SK-N-SH (cell line): ENCODE results near the gene FAM118A.

Source experiments
- CTCF ChIP-seq: fragments of 200-600 bp; sonication (generic); IDR thresholded peaks from 2 replicates; pipeline ENCODE4 v1.6.1; 2017; ENCODE audit warnings: antibody characterized with exemption, mild to moderate bottlenecking, moderate library complexity
- GABPA ChIP-seq: IDR thresholded peaks from 2 replicates; pipeline ENCODE4 v1.4.0; 2012; ENCODE audit warnings: low read depth, mild to moderate bottlenecking
- JUND ChIP-seq: IDR thresholded peaks from 2 replicates; pipeline ENCODE4 v1.4.0; 2012
- MAX ChIP-seq: IDR thresholded peaks from 2 replicates; pipeline ENCODE4 v1.4.0; 2012; ENCODE audit warnings: low read depth
- RAD21 ChIP-seq: IDR thresholded peaks from 2 replicates; pipeline ENCODE4 v1.6.1; 2012; ENCODE audit warnings: mild to moderate bottlenecking, low read length
- RXRA ChIP-seq: IDR thresholded peaks from 2 replicates; pipeline ENCODE4 v1.4.0; 2012; ENCODE audit warnings: low read depth, mild to moderate bottlenecking, borderline replicate concordance
- TAF1 ChIP-seq: IDR thresholded peaks from 2 replicates; pipeline ENCODE4 v1.6.1; 2012; ENCODE audit warnings: low read depth, mild to moderate bottlenecking, low read length, moderate library complexity, borderline replicate concordance
- TCF12 ChIP-seq: IDR thresholded peaks from 2 replicates; pipeline ENCODE4 v1.4.0; 2012
- TF ChIP-seq, protein P1 (sequence below): IDR thresholded peaks from 2 replicates; pipeline ENCODE4 v1.4.0; 2012; ENCODE audit warnings: low read depth, borderline replicate concordance

- TF ChIP-seq JUND (no peak), MAX (no peak), TCF12 (no peak), RAD21 (no peak), CTCF (no peak), RXRA (no peak), TAF1 (no peak), GABPA (no peak)
- TF ChIP-seq, protein P1, sequence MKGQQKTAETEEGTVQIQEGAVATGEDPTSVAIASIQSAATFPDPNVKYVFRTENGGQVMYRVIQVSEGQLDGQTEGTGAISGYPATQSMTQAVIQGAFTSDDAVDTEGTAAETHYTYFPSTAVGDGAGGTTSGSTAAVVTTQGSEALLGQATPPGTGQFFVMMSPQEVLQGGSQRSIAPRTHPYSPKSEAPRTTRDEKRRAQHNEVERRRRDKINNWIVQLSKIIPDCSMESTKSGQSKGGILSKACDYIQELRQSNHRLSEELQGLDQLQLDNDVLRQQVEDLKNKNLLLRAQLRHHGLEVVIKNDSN: no peak
Measured at GRCh38 chr22:45295492-45295891, 14.2 kb upstream of the FAM118A start.
